HEK293T (cell line): ENCODE data around the gene SYT13.

Source experiments
- ARNT ChIP-seq: fragments of 450-650 bp; IDR thresholded peaks from 2 replicates; pipeline ENCODE4 v1.6.1; 2017; ENCODE audit warnings: mild to moderate bottlenecking
- BHLHE40 ChIP-seq: fragments of 450-650 bp; IDR thresholded peaks from 2 replicates; pipeline ENCODE4 v1.6.1; 2016; ENCODE audit warnings: mild to moderate bottlenecking, moderate library complexity, borderline replicate concordance
- CTBP1 ChIP-seq: fragments of 450-650 bp; IDR thresholded peaks from 2 replicates; pipeline ENCODE4 v1.6.1; 2016; ENCODE audit warnings: borderline replicate concordance
- FOXA1 ChIP-seq: fragments of 450-650 bp; IDR thresholded peaks from 2 replicates; pipeline ENCODE4 v1.6.1; 2016; ENCODE audit warnings: mild to moderate bottlenecking
- FOXK2 ChIP-seq: fragments of 450-650 bp; IDR thresholded peaks from 2 replicates; pipeline ENCODE4 v1.6.1; 2016; ENCODE audit warnings: mild to moderate bottlenecking
- FOXM1 ChIP-seq: fragments of 450-650 bp; IDR thresholded peaks from 2 replicates; pipeline ENCODE4 v1.6.1; 2017; ENCODE audit warnings: mild to moderate bottlenecking, borderline replicate concordance
- NFRKB ChIP-seq: fragments of 450-650 bp; IDR thresholded peaks from 2 replicates; pipeline ENCODE4 v1.6.1; 2016; ENCODE audit warnings: mild to moderate bottlenecking, moderate library complexity
- SP1 ChIP-seq: fragments of 450-650 bp; IDR thresholded peaks from 2 replicates; pipeline ENCODE4 v1.6.1; 2017
- SUZ12 ChIP-seq: fragments of 450-650 bp; IDR thresholded peaks from 2 replicates; pipeline ENCODE4 v1.6.1; 2016; ENCODE audit warnings: mild to moderate bottlenecking
- ZNF384 ChIP-seq: fragments of 450-650 bp; IDR thresholded peaks from 2 replicates; pipeline ENCODE4 v1.6.1; 2016

DNA sequence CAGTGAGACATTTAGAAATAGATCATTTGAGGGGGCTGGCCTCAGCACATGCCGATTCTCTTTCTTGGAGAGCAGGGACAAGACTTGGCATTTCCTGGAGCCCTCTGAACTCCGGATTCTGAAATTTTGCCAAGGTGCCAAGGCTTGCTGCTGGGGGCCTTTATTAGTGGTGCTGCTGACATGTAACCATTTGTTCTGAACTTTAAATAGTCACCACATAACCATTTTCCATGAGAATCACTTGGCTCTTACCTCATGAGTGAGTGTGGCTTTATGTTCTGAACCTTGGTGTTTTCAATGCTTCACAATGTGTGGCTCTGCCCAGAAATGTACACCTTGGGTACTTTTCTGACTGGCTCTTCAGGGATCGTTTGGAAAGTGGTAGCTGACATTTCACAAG is 33.3 kb downstream of the SYT13 start:
- no peak for TF ChIP-seq SUZ12
- TF ChIP-seq BHLHE40: no peak
- no peak for TF ChIP-seq FOXM1
- no peak for TF ChIP-seq FOXA1
- TF ChIP-seq CTBP1: no peak
- TF ChIP-seq ARNT: no peak
- TF ChIP-seq ZNF384: no peak
- TF ChIP-seq FOXK2: no peak
- no peak for TF ChIP-seq NFRKB
- TF ChIP-seq SP1: no peak
